ENCODE results near the gene METTL24. TPM values are rescaled to one million over a fixed set of nuclear protein-coding genes. Genes with fewer than 3 reads are reported as not detected.
A peak's percentile ranks its signal among the peaks of the same experiment; 100 is the strongest.

Gene METTL24
- total and polyA plus RNA-seq, 3 donors from 2014 or later: 3.5 to 6.3 (median 6.0) TPM

DNA sequence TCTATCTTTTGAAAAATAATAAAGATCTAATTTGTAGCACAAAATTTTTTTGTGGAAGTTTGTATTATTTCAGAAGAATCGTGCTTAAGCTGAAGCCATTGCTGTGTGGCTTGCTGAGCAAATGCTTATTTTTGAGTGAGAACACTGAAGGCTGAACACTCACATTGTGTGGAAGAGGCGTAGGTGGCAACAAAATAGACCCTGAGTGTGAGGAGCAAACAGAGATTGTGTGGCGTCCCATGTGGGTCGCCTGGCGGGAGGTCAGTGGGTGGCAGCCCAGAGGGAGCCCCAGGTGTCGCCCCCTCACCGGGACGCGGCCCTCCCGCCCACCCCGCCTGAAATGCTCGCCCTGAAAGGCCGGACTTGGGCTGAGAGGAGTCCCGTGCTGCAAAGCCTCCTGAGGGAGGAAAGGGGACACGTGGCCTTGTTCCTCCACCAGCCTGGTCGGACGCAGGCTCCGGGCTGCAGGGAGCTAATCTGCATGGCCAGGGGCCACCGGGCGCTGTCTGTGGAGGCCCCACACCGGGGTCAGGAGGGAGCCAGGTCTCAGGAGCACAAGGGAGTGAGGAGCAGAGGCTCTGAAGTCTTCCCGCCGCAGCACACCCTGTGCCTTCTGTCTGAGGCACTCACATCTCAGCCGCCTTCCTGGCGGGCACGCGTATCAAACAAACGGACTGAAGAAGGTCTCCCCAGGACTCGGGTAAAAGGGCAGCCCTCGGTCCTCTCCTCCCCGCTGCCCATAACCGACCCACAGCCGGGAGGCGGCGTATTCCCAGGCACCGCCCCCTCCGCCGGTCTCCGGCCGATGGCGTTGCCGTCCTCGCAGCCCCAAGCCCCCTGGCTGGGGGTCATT, 41.3 kb upstream of the METTL24 start:
- intact Hi-C loops (cut with DNase I; ENCODE audit: low total_unique reads): loop anchor here (10.0 kb wide), 2 partner anchors 225 to 355 kb away; partner anchors contain the start of gene WASF1

DNA sequence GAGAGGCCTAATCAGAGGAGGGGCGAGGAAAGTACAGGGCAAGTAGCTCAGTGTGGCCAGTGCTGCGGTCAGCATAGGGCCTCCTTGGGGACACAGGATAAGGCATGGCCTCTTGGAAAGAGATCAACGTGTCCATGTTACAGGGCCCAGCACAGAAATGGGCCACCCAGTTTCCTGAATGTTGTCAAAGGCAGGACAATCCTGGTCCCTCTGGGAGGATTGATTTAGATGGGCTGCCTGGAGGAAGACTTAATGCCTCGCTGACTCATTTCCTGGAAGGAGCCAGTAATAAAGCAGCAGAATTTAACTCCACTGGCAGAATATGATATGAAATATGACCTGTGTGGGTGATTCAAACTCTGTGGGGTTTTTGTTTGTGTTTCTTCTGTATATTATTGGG, 40.6 kb upstream of the METTL24 start:
- H3K27me3 ChIP-seq: no peaks in the 10 kb centered on the region
- TF ChIP-seq, protein P1, sequence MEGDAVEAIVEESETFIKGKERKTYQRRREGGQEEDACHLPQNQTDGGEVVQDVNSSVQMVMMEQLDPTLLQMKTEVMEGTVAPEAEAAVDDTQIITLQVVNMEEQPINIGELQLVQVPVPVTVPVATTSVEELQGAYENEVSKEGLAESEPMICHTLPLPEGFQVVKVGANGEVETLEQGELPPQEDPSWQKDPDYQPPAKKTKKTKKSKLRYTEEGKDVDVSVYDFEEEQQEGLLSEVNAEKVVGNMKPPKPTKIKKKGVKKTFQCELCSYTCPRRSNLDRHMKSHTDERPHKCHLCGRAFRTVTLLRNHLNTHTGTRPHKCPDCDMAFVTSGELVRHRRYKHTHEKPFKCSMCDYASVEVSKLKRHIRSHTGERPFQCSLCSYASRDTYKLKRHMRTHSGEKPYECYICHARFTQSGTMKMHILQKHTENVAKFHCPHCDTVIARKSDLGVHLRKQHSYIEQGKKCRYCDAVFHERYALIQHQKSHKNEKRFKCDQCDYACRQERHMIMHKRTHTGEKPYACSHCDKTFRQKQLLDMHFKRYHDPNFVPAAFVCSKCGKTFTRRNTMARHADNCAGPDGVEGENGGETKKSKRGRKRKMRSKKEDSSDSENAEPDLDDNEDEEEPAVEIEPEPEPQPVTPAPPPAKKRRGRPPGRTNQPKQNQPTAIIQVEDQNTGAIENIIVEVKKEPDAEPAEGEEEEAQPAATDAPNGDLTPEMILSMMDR (IDR thresholded peaks at IDR 0.05): no peak
- no peak for TF ChIP-seq POLR2A (IDR thresholded peaks at IDR 0.05)
- DNase-seq: no peak
- no peaks in the 10 kb centered on the region for H3K9me3 ChIP-seq
- peak overlapping the region in 1 of 2 donors; percentile 36 for H3K27ac ChIP-seq
- H3K4me3 ChIP-seq: no peak overlapping the region
- intact Hi-C loops (cut with DNase I; ENCODE audit: low total_unique reads): loop anchor here (10.0 kb wide), 2 partner anchors 224 to 354 kb away; partner anchors contain the start of gene WASF1
- peaks cover 3% of the 10 kb centered on the region for H3K4me1 ChIP-seq
- WGBS, 2 donors: 66 to 71% methylated on average over 4 of the region's 4 CpGs
- no peaks in the 10 kb centered on the region for H3K36me3 ChIP-seq (ENCODE audit: low read depth, missing control alignments)

More for the DNA sequence above, 41.3 kb upstream of the METTL24 start:
- TF ChIP-seq POLR2A (IDR thresholded peaks at IDR 0.05): no peak
- TF ChIP-seq, protein P1 (IDR thresholded peaks at IDR 0.05): no peak
- H3K4me3 ChIP-seq: peak overlapping the region; percentile 34 to 40
- DNase-seq: peak; percentile 32
- peak overlapping the region in 1 of 2 donors; percentile 36 for H3K27ac ChIP-seq
- 6 to 35% methylated on average over 20 to 43 of the region's 43 CpGs for WGBS, 2 donors
- H3K36me3 ChIP-seq (ENCODE audit: low read depth, missing control alignments): no peaks in the 10 kb centered on the region
- H3K9me3 ChIP-seq: no peaks in the 10 kb centered on the region
- no peaks in the 10 kb centered on the region for H3K27me3 ChIP-seq
- H3K4me1 ChIP-seq: peaks cover 3% of the 10 kb centered on the region

DNA sequence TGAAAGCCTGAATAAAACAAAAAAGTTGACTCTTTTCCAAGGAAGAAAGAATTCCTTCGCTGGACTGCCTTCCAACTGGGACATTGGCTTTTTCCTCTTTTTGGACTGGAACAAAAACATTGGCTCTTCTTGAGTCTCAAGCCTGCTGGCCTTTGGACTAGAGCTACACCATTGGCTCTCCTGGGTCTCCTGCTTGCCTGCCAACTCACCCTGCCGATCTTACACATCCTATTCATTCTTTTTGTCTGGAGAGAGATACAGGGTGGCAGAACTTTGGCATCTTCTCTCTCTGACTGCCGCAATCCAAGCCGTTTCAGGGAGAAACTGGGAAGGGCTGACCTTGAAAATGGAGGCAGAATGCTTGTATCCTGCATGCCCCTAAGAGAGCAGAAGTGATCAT, 37.1 kb upstream of the METTL24 start:
- 28 to 41% methylated on average over 4 of the region's 4 CpGs for WGBS, 2 donors
- no peaks in the 10 kb centered on the region for H3K36me3 ChIP-seq (ENCODE audit: low read depth, missing control alignments)
- H3K4me3 ChIP-seq: no peak overlapping the region
- TF ChIP-seq POLR2A (IDR thresholded peaks at IDR 0.05): no peak
- TF ChIP-seq, protein P1 (IDR thresholded peaks at IDR 0.05): no peak
- DNase-seq: peak; percentile 40
- peak overlapping the region; percentile 15 to 71 for H3K27ac ChIP-seq
- no peaks in the 10 kb centered on the region for H3K9me3 ChIP-seq
- H3K27me3 ChIP-seq: no peaks in the 10 kb centered on the region
- H3K4me1 ChIP-seq: peaks cover 3% of the 10 kb centered on the region
- intact Hi-C loops (cut with DNase I; ENCODE audit: low total_unique reads): loop anchor here (10.0 kb wide), 2 partner anchors 220 to 350 kb away; partner anchors contain the start of gene WASF1

DNA sequence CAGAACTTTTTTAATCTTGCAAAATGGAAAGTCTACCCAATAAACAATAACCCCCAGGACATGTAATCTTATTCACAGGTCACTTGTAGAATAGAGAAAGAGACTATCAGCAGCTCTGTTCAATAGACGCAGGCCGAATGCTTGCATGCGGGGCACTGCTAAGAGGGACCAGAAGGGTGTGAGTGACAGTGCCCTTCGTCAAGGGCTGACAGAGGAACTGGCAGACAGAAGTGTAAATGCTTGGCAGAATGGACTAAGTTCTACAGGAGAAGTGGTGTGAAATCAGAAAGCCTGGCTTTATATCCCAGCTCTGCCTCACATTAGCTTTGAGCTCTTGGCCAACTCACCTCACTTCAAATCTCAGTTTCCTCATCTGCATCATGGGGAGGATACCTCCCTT, 36.3 kb upstream of the METTL24 start:
- no peak for TF ChIP-seq POLR2A (IDR thresholded peaks at IDR 0.05)
- TF ChIP-seq, protein P1 (IDR thresholded peaks at IDR 0.05): no peak
- Histone ChIP-seq H3K9me3 (no peaks in the 10 kb centered on the region), H3K27me3 (no peaks in the 10 kb centered on the region), H3K27ac (peak overlapping the region in 1 of 2 donors; percentile 71), H3K4me1 (peaks cover 3% of the 10 kb centered on the region), H3K36me3 (ENCODE audit: low read depth, missing control alignments) (no peaks in the 10 kb centered on the region), H3K4me3 (no peak overlapping the region)
- intact Hi-C loops (cut with DNase I; ENCODE audit: low total_unique reads): loop anchor here (10.0 kb wide), 2 partner anchors 220 to 350 kb away; partner anchors contain the start of gene WASF1
- no peak for DNase-seq
- WGBS, 2 donors: 92 to 100% methylated on average over 4 of the region's 4 CpGs
